Measurements from ENCODE around the gene SMOC1.
"Not testable (repeated sequence)": the region's sequence is repeated elsewhere in the genome, so short reads cannot be mapped to it uniquely, and the experiment has no call there.

SMOC1 gene

GRCh38 chr14:69901113-69901951 lies 22.1 kb downstream of the SMOC1 start:
- Histone ChIP-seq H4K20me1 (ENCODE audit: insufficient read depth) (no peaks in the 10 kb centered on the region), H3K36me3 (ENCODE audit: insufficient read depth) (no peaks in the 10 kb centered on the region), H3K4me3 (IDR thresholded peaks at IDR 0.05; ENCODE audit: insufficient read depth, low read depth, low read length) (no peak overlapping the region), H3K79me2 (ENCODE audit: insufficient read depth, low read depth) (no peaks in the 10 kb centered on the region), H3K9ac (no peak overlapping the region), H3K27ac (no peak overlapping the region), H3K4me2 (no peak overlapping the region), H3K4me1 (ENCODE audit: low read depth, poor library complexity, severe bottlenecking) (no peaks in the 10 kb centered on the region), H3K27me3 (ENCODE audit: insufficient read depth, low read depth) (no peaks in the 10 kb centered on the region), H2AFZ (ENCODE audit: low read depth) (no peak overlapping the region)
- TF ChIP-seq, protein P1, sequence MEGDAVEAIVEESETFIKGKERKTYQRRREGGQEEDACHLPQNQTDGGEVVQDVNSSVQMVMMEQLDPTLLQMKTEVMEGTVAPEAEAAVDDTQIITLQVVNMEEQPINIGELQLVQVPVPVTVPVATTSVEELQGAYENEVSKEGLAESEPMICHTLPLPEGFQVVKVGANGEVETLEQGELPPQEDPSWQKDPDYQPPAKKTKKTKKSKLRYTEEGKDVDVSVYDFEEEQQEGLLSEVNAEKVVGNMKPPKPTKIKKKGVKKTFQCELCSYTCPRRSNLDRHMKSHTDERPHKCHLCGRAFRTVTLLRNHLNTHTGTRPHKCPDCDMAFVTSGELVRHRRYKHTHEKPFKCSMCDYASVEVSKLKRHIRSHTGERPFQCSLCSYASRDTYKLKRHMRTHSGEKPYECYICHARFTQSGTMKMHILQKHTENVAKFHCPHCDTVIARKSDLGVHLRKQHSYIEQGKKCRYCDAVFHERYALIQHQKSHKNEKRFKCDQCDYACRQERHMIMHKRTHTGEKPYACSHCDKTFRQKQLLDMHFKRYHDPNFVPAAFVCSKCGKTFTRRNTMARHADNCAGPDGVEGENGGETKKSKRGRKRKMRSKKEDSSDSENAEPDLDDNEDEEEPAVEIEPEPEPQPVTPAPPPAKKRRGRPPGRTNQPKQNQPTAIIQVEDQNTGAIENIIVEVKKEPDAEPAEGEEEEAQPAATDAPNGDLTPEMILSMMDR (conservative IDR thresholded peaks at IDR 0.05; ENCODE audit: low read depth, low read length): no peak

- H3K4me2 ChIP-seq; H2AFZ ChIP-seq (ENCODE audit: low read depth); H3K36me3 ChIP-seq (ENCODE audit: insufficient read depth); H3K27ac ChIP-seq; H3K79me2 ChIP-seq (ENCODE audit: insufficient read depth, low read depth); H3K27me3 ChIP-seq (ENCODE audit: insufficient read depth, low read depth); H4K20me1 ChIP-seq (ENCODE audit: insufficient read depth); H3K4me3 ChIP-seq (IDR thresholded peaks at IDR 0.05; ENCODE audit: insufficient read depth, low read depth, low read length); H3K4me1 ChIP-seq (ENCODE audit: low read depth, poor library complexity, severe bottlenecking); H3K9ac ChIP-seq: not testable (repeated sequence)
Observed at GRCh38 chr14:69903046-69903445, 23.8 kb downstream of the SMOC1 start.

- Histone ChIP-seq H3K4me1 (ENCODE audit: low read depth, poor library complexity, severe bottlenecking) (no peaks in the 10 kb centered on the region), H3K27ac (no peak overlapping the region), H3K79me2 (ENCODE audit: insufficient read depth, low read depth) (no peaks in the 10 kb centered on the region), H3K4me3 (IDR thresholded peaks at IDR 0.05; ENCODE audit: insufficient read depth, low read depth, low read length) (no peak overlapping the region), H3K27me3 (ENCODE audit: insufficient read depth, low read depth) (no peaks in the 10 kb centered on the region), H3K9ac (no peak overlapping the region), H3K36me3 (ENCODE audit: insufficient read depth) (no peaks in the 10 kb centered on the region), H3K4me2 (no peak overlapping the region), H2AFZ (ENCODE audit: low read depth) (no peak overlapping the region), H4K20me1 (ENCODE audit: insufficient read depth) (no peaks in the 10 kb centered on the region)
- TF ChIP-seq, protein P1 (conservative IDR thresholded peaks at IDR 0.05; ENCODE audit: low read depth, low read length): no peak
Observed at GRCh38 chr14:69904246-69904645, 25.0 kb downstream of the SMOC1 start.

- H3K27me3 ChIP-seq (ENCODE audit: insufficient read depth, low read depth): no peaks in the 10 kb centered on the region
- H3K4me2 ChIP-seq: no peak overlapping the region
- no peaks in the 10 kb centered on the region for H4K20me1 ChIP-seq (ENCODE audit: insufficient read depth)
- no peaks in the 10 kb centered on the region for H3K79me2 ChIP-seq (ENCODE audit: insufficient read depth, low read depth)
- TF ChIP-seq, protein P1 (conservative IDR thresholded peaks at IDR 0.05; ENCODE audit: low read depth, low read length): no peak
- H3K4me1 ChIP-seq (ENCODE audit: low read depth, poor library complexity, severe bottlenecking): no peaks in the 10 kb centered on the region
- no peak overlapping the region for H3K27ac ChIP-seq
- H3K9ac ChIP-seq: no peak overlapping the region
- no peak overlapping the region for H3K4me3 ChIP-seq (IDR thresholded peaks at IDR 0.05; ENCODE audit: insufficient read depth, low read depth, low read length)
- no peak overlapping the region for H2AFZ ChIP-seq (ENCODE audit: low read depth)
- no peaks in the 10 kb centered on the region for H3K36me3 ChIP-seq (ENCODE audit: insufficient read depth)
Observed at GRCh38 chr14:69906201-69906600, 27.0 kb downstream of the SMOC1 start.

DNA sequence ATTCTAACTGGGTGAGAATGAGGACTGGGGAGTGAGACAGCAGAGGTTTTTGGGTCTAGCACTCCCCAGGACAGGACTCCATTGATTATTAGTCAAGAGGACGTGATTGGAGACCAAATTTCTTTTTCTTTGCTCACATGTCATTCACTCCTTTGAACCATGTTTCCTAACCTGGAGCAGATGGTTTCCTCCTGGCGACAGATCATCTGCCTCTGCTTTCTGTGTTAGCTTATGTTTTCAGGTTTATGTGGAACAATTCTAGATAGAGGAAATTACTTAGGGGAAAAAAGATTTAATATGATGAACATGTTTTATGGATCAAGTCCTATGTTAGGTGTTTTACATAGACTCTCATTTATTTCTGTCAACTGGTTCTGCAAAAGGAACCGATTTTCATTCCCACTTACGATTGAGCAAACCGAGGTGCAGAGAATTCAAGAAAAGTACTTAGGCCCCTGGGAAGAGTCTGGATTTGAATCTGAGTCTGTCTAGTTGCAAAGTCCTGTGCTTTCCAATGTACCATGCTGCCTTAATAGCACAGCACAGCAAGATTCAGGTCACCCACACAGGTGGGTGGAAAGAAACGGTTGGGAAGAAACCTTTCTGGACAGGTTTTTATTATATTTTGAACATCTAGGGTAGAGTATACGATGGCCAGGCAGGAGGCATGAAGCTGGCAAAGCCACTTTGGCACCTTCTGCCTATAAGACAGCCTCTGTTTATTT lies 30.8 kb downstream of the SMOC1 start:
- H3K4me2 ChIP-seq: no peak overlapping the region
- H3K4me3 ChIP-seq (IDR thresholded peaks at IDR 0.05; ENCODE audit: insufficient read depth, low read depth, low read length): no peak overlapping the region
- TF ChIP-seq, protein P1 (conservative IDR thresholded peaks at IDR 0.05; ENCODE audit: low read depth, low read length): no peak
- no peaks in the 10 kb centered on the region for H4K20me1 ChIP-seq (ENCODE audit: insufficient read depth)
- H3K27me3 ChIP-seq (ENCODE audit: insufficient read depth, low read depth): no peaks in the 10 kb centered on the region
- H3K4me1 ChIP-seq (ENCODE audit: low read depth, poor library complexity, severe bottlenecking): no peaks in the 10 kb centered on the region
- no peak overlapping the region for H2AFZ ChIP-seq (ENCODE audit: low read depth)
- no peak overlapping the region for H3K27ac ChIP-seq
- no peaks in the 10 kb centered on the region for H3K36me3 ChIP-seq (ENCODE audit: insufficient read depth)
- H3K79me2 ChIP-seq (ENCODE audit: insufficient read depth, low read depth): no peaks in the 10 kb centered on the region
- no peak overlapping the region for H3K9ac ChIP-seq
